HepG2 (cell line): ENCODE measurements around the gene PMFBP1. TPM values are rescaled to one million over a fixed set of nuclear protein-coding genes. Genes with fewer than 3 reads are reported as not detected.

Experiments
- ATF1 ChIP-seq: IDR thresholded peaks from 2 replicates; pipeline ENCODE4 v1.6.1; 2016; ENCODE audit warnings: mild to moderate bottlenecking, control low read depth
- ATF7-NPFF ChIP-seq: sonication (generic); formaldehyde crosslinking; IDR thresholded peaks from 2 replicates; pipeline ENCODE4 v1.8.1; 2023; ENCODE audit warnings: mild to moderate bottlenecking, low read depth, missing genetic modification reagents, moderate library complexity
- ELK4 ChIP-seq: sonication (generic); formaldehyde crosslinking; IDR thresholded peaks from 2 replicates; pipeline ENCODE4 v1.9.0; 2021; ENCODE audit warnings: missing genetic modification reagents, borderline replicate concordance
- ERF ChIP-seq: IDR thresholded peaks from 2 replicates; pipeline ENCODE4 v1.6.1; 2018; ENCODE audit warnings: missing biosample characterization, missing genetic modification reagents
- ETV5 ChIP-seq: IDR thresholded peaks from 2 replicates; pipeline ENCODE4 v1.6.1; 2018; ENCODE audit warnings: missing biosample characterization, missing genetic modification reagents, inconsistent platforms, borderline replicate concordance
- HNF4G ChIP-seq, 2 experiments: sonication (generic) in 1 of 2; formaldehyde crosslinking in 1 of 2; IDR thresholded peaks; 2 replicates each; pipeline versions ENCODE4 v1.4.0 to v1.6.1; 2011 to 2020; ENCODE audit warnings: borderline replicate concordance in 2 of 2, low read depth in 2 of 2, mild to moderate bottlenecking in 2 of 2, low read length in 1 of 2, missing genetic modification reagents in 1 of 2, moderate library complexity in 1 of 2
- ISX ChIP-seq: sonication (generic); formaldehyde crosslinking; conservative IDR thresholded peaks from 2 replicates; pipeline ENCODE4 v1.5.0; 2020; ENCODE audit warnings: missing genetic modification reagents
- JDP2 ChIP-seq: sonication (generic); formaldehyde crosslinking; IDR thresholded peaks from 2 replicates; pipeline ENCODE4 v1.8.1; 2022; ENCODE audit warnings: missing genetic modification reagents, borderline replicate concordance
- LBX2 ChIP-seq: sonication (generic); formaldehyde crosslinking; IDR thresholded peaks from 2 replicates; pipeline ENCODE4 v1.5.0; 2020; ENCODE audit warnings: missing genetic modification reagents, mild to moderate bottlenecking, borderline replicate concordance
- MBD4 ChIP-seq: IDR thresholded peaks from 2 replicates; pipeline ENCODE4 v1.6.1; 2012; ENCODE audit warnings: low read length, inconsistent platforms, borderline replicate concordance
- MTA1 ChIP-seq: sonication (generic); formaldehyde crosslinking; IDR thresholded peaks from 2 replicates; pipeline ENCODE4 v1.4.0; 2020; ENCODE audit warnings: missing genetic modification reagents, mild to moderate bottlenecking, borderline replicate concordance
- NCOA1 ChIP-seq: sonication (generic); formaldehyde crosslinking; IDR thresholded peaks from 2 replicates; pipeline ENCODE4 v1.9.0; 2021; ENCODE audit warnings: missing genetic modification reagents
- NCOR1 ChIP-seq: fragments of 200-600 bp; sonication (generic); IDR thresholded peaks from 2 replicates; pipeline ENCODE4 v1.7.0; 2017; ENCODE audit warnings: antibody characterized with exemption, low read length, borderline replicate concordance
- PITX1 ChIP-seq: sonication (generic); formaldehyde crosslinking; IDR thresholded peaks from 2 replicates; pipeline ENCODE4 v1.5.1; 2020; ENCODE audit warnings: mild to moderate bottlenecking, missing genetic modification reagents
- RBM39 ChIP-seq: fragments of 200-400 bp; formaldehyde crosslinking; IDR thresholded peaks from one replicate; pipeline ENCODE4 v1.6.1; 2018; ENCODE audit warnings: antibody characterized with exemption, mild to moderate bottlenecking, low read depth, low read length; ENCODE audit not compliant: poor library complexity, severe bottlenecking
- SMC3 ChIP-seq: IDR thresholded peaks from 2 replicates; pipeline ENCODE4 v1.6.1; 2011; ENCODE audit warnings: low read length, improper control_type of control experiment
- TCF12 ChIP-seq, 2 experiments: fragments of 450-650 bp in 1 of 2; sonication (generic) in 1 of 2; formaldehyde crosslinking in 1 of 2; IDR thresholded peaks; 2 replicates each; pipeline versions ENCODE4 v1.6.1 to v1.8.0; 2017 to 2022; ENCODE audit warnings: antibody characterized with exemption in 1 of 2, mild to moderate bottlenecking in 1 of 2, missing genetic modification reagents in 1 of 2, moderate library complexity in 1 of 2
- TFDP2 ChIP-seq: sonication (generic); formaldehyde crosslinking; IDR thresholded peaks from 2 replicates; pipeline ENCODE4 v1.4.0; 2020; ENCODE audit warnings: missing genetic modification reagents
- ZNF264 ChIP-seq: sonication (generic); formaldehyde crosslinking; IDR thresholded peaks from 2 replicates; pipeline ENCODE4 v1.4.0; 2020; ENCODE audit warnings: missing genetic modification reagents
- ZNF274 ChIP-seq: sonication (generic); formaldehyde crosslinking; IDR thresholded peaks from 2 replicates; pipeline ENCODE4 v1.5.1; 2020; ENCODE audit warnings: mild to moderate bottlenecking, missing genetic modification reagents
- polyA plus RNA-seq, 8 experiments: library from polyadenylated mRNA; depleted of rRNA in 3 of 8; stranded (reverse) in 7 of 8; unstranded in 1 of 8; fragments of >200 nt; fragmentation: Illumina TruSeq in 4 of 8; extraction: Trizol in 4 of 8; gene quantifications; 2 replicates each; pipeline versions ENCODE4 v1.2.1 to v1.2.3, GENCODE V29; 2011 to 2016; ENCODE audit warnings: low read depth in 4 of 8, missing spikeins in 1 of 8, mixed read lengths in 1 of 8; ENCODE audit not compliant: insufficient read depth in 1 of 8
- total RNA-seq, 5 experiments: library from RNA; depleted of rRNA; stranded (reverse); fragments of >200 nt; fragmentation: Illumina TruSeq; extraction: Trizol; gene quantifications; 2 replicates each; pipeline ENCODE4 v1.2.3, GENCODE V29; 2016; ENCODE audit warnings: low read depth in 1 of 5
- TF ChIP-seq, protein P1 (sequence below): sonication (generic); formaldehyde crosslinking; conservative IDR thresholded peaks from 2 replicates; pipeline ENCODE4 v1.4.0; 2020; ENCODE audit warnings: missing genetic modification reagents
- TF ChIP-seq, protein P2 (sequence below): fragments of 450-650 bp; IDR thresholded peaks from 2 replicates; pipeline ENCODE4 v1.6.1; 2016
- TF ChIP-seq, protein P3 (sequence below): IDR thresholded peaks from 2 replicates; pipeline ENCODE4 v1.6.1; 2016; ENCODE audit warnings: missing biosample characterization, missing genetic modification reagents, low read depth

The PMFBP1 gene
- total and polyA plus RNA-seq, 2 of the 13 experiments (the other 11 are each of a cell fraction or from before 2014, with no cell fraction given): 1.9 to 3.8 TPM

DNA sequence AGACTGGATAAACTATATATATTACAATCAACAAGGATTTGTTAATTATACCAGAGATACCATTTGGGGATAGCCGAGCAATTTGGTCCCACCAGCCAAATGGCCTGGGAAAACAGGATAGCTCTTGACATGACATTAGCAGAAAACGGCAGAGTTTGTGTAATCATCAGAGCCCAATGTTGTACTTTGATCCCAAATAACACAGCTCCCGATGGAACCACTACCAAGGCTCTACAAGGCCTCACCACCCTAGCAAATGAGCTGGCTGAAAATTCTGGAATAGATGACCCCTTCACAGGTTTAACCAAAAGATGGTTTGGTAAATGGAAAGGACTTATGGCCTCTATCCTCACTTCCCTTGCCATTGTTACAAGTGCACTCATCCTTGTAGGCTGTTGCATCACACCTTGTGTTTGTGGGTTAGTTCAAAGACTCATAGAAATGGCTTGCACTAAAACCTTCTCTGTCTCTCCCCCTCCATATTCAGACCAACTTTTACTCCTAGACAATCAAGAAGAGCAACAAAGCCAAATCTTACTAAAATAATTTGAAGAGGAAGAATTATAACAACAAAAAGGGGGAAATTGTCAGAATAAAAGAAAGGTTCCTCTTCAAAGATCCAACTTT lies 88.1 kb downstream of the PMFBP1 start (continued):
- TF ChIP-seq ATF7-NPFF (CRISPR knock-in tag) (no peak), PITX1 (CRISPR knock-in tag) (no peak), JDP2 (CRISPR knock-in tag) (no peak), ZNF264 (CRISPR knock-in tag) (peak; percentile 48; the same call in 1 of the 2 replicates), RBM39 (no peak), HNF4G (IDR thresholded peaks at IDR 0.05; ENCODE audit: borderline replicate concordance, low read depth, low read length) (peak; percentile 82), HNF4G (CRISPR knock-in tag; IDR thresholded peaks at IDR 0.05; ENCODE audit: borderline replicate concordance, low read depth) (peak; percentile 57; the same call in 1 of the 2 replicates), MBD4 (no peak; the same call in 1 of the 2 replicates), NCOA1 (CRISPR knock-in tag) (no peak), ETV5 (CRISPR knock-in tag) (no peak; the same call in 1 of the 2 replicates), NCOR1 (peak; percentile 84), MTA1 (no peak), ATF1 (CRISPR knock-in tag) (no peak), ELK4 (CRISPR knock-in tag) (no peak), TFDP2 (CRISPR knock-in tag) (no peak), SMC3 (0 out of 2 replicates have a peak, but pooled peaks have one; percentile 7), ISX (CRISPR knock-in tag) (no peak), ZNF274 (no peak), LBX2 (CRISPR knock-in tag) (no peak), TCF12 (IDR thresholded peaks at IDR 0.05) (no peak), TCF12 (CRISPR knock-in tag; IDR thresholded peaks at IDR 0.05) (no peak), ERF (no peak)
- TF ChIP-seq, protein P1, sequence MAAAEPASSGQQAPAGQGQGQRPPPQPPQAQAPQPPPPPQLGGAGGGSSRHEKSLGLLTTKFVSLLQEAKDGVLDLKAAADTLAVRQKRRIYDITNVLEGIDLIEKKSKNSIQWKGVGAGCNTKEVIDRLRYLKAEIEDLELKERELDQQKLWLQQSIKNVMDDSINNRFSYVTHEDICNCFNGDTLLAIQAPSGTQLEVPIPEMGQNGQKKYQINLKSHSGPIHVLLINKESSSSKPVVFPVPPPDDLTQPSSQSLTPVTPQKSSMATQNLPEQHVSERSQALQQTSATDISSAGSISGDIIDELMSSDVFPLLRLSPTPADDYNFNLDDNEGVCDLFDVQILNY (CRISPR knock-in tag): no peak
- TF ChIP-seq, protein P2, sequence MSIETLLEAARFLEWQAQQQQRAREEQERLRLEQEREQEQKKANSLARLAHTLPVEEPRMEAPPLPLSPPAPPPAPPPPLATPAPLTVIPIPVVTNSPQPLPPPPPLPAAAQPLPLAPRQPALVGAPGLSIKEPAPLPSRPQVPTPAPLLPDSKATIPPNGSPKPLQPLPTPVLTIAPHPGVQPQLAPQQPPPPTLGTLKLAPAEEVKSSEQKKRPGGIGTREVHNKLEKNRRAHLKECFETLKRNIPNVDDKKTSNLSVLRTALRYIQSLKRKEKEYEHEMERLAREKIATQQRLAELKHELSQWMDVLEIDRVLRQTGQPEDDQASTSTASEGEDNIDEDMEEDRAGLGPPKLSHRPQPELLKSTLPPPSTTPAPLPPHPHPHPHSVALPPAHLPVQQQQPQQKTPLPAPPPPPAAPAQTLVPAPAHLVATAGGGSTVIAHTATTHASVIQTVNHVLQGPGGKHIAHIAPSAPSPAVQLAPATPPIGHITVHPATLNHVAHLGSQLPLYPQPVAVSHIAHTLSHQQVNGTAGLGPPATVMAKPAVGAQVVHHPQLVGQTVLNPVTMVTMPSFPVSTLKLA: no peak
- TF ChIP-seq, protein P3, sequence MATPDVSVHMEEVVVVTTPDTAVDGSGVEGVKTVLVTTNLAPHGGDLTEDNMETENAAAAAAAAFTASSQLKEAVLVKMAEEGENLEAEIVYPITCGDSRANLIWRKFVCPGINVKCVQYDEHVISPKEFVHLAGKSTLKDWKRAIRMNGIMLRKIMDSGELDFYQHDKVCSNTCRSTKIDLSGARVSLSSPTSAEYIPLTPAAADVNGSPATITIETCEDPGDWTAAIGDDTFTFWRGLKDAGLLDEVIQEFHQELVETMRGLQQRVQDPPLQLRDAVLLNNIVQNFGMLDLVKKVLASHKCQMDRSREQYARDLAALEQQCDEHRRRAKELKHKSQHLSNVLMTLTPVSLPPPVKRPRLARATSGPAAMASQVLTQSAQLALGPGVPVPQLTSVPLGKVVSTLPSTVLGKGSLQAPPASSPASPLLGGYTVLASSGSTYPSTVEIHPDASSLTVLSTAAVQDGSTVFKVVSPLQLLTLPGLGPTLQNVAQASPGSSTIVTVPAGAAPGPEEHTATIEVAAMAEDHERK (CRISPR knock-in tag): no peak
